ENCODE data around the gene PRKCSH.

The PRKCSH gene

GRCh38 chr19:11485245-11485837, 49.9 kb downstream of the PRKCSH start:
- Mint-ChIP-seq H3K9me3 (no peaks in the 10 kb centered on the region), H3K4me3 (no peak overlapping the region), H3K27ac (no peak overlapping the region), H3K27me3 (peaks cover 11% of the 10 kb centered on the region), H3K4me1 (peaks cover 17% of the 10 kb centered on the region), H3K36me3 (ENCODE audit: low read depth) (peaks cover 9% of the 10 kb centered on the region)
- ATAC-seq (no peak), DNase-seq (no peak)

GRCh38 chr19:11486661-11487503, 51.4 kb downstream of the PRKCSH start:
- H3K4me3 Mint-ChIP-seq = no peak overlapping the region
- H3K27ac Mint-ChIP-seq = no peak overlapping the region
- DNase-seq (no peak), ATAC-seq (no peak)
- peaks cover under 1% of the 10 kb centered on the region for H3K27me3 Mint-ChIP-seq
- peaks cover 14% of the 10 kb centered on the region for H3K36me3 Mint-ChIP-seq (ENCODE audit: low read depth)
- no peaks in the 10 kb centered on the region for H3K9me3 Mint-ChIP-seq
- peaks cover 8% of the 10 kb centered on the region for H3K4me1 Mint-ChIP-seq

- H3K27ac Mint-ChIP-seq = no peak overlapping the region
- H3K27me3 Mint-ChIP-seq = no peaks in the 10 kb centered on the region
- H3K4me3 Mint-ChIP-seq = no peak overlapping the region
- H3K9me3 Mint-ChIP-seq = no peaks in the 10 kb centered on the region
- H3K36me3 Mint-ChIP-seq (ENCODE audit: low read depth) = peaks cover 12% of the 10 kb centered on the region
- DNase-seq = no peak
- no peaks in the 10 kb centered on the region for H3K4me1 Mint-ChIP-seq
- ATAC-seq = no peak
These were observed 53.9 kb downstream of the PRKCSH start for GRCh38 chr19:11489378-11489777.

- DNase-seq = no peak
These were observed 59.3 kb downstream of the PRKCSH start for GRCh38 chr19:11494634-11495285.

GRCh38 chr19:11495481-11495880, 60.0 kb downstream of the PRKCSH start:
- Mint-ChIP-seq H3K4me1 (no peaks in the 10 kb centered on the region), H3K9me3 (no peaks in the 10 kb centered on the region), H3K36me3 (ENCODE audit: low read depth) (peaks cover 13% of the 10 kb centered on the region), H3K27ac (no peak overlapping the region), H3K27me3 (no peaks in the 10 kb centered on the region), H3K4me3 (no peak overlapping the region)
- ATAC-seq (no peak), DNase-seq (no peak)

More at GRCh38 chr19:11494634-11495285, 59.3 kb downstream of the PRKCSH start:
- Mint-ChIP-seq H3K4me3 (no peak overlapping the region), H3K36me3 (ENCODE audit: low read depth) (peaks cover 14% of the 10 kb centered on the region), H3K4me1 (no peaks in the 10 kb centered on the region), H3K9me3 (no peaks in the 10 kb centered on the region), H3K27me3 (no peaks in the 10 kb centered on the region), H3K27ac (no peak overlapping the region)
- ATAC-seq = no peak

GRCh38 chr19:11495885-11496284, 60.5 kb downstream of the PRKCSH start:
- Mint-ChIP-seq H3K4me3 (no peak overlapping the region), H3K27ac (no peak overlapping the region), H3K4me1 (no peaks in the 10 kb centered on the region), H3K36me3 (ENCODE audit: low read depth) (peaks cover 9% of the 10 kb centered on the region), H3K27me3 (no peaks in the 10 kb centered on the region), H3K9me3 (no peaks in the 10 kb centered on the region)
- ATAC-seq (no peak), DNase-seq (no peak)

- peaks cover 8% of the 10 kb centered on the region for H3K36me3 Mint-ChIP-seq (ENCODE audit: low read depth)
- H3K27ac Mint-ChIP-seq = no peak overlapping the region
- no peaks in the 10 kb centered on the region for H3K4me1 Mint-ChIP-seq
These were observed 61.1 kb downstream of the PRKCSH start for GRCh38 chr19:11496391-11497163.

GRCh38 chr19:11499220-11499726, 63.8 kb downstream of the PRKCSH start:
- Mint-ChIP-seq H3K27me3 (no peaks in the 10 kb centered on the region), H3K4me3 (no peak overlapping the region), H3K9me3 (no peaks in the 10 kb centered on the region), H3K4me1 (peaks cover under 1% of the 10 kb centered on the region), H3K27ac (no peak overlapping the region), H3K36me3 (ENCODE audit: low read depth) (peaks cover 8% of the 10 kb centered on the region)
- DNase-seq (no peak), ATAC-seq (no peak)

More at GRCh38 chr19:11496391-11497163, 61.1 kb downstream of the PRKCSH start:
- Mint-ChIP-seq H3K4me3 (no peak overlapping the region), H3K27me3 (no peaks in the 10 kb centered on the region), H3K9me3 (no peaks in the 10 kb centered on the region)
- ATAC-seq (peak; percentile 77), DNase-seq (peak; percentile 75)

GRCh38 chr19:11499890-11500420, 64.5 kb downstream of the PRKCSH start:
- no peak for DNase-seq
- Mint-ChIP-seq H3K4me1 (peaks cover 7% of the 10 kb centered on the region), H3K9me3 (no peaks in the 10 kb centered on the region), H3K27ac (no peak overlapping the region), H3K36me3 (ENCODE audit: low read depth) (peaks cover 6% of the 10 kb centered on the region), H3K27me3 (no peaks in the 10 kb centered on the region), H3K4me3 (no peak overlapping the region)
- no peak for ATAC-seq
